OCI-LY3 (cell line): ENCODE measurements around the gene IRX3.

Source experiments
- EZH2phosphoT487 ChIP-seq: fragments of 200-600 bp; shearing (Covaris generic); IDR thresholded peaks from 2 replicates; pipeline ENCODE4 v1.6.1; 2018; ENCODE audit warnings: antibody characterized with exemption, mixed run types, low read depth
- TF ChIP-seq, protein P1 (sequence below): fragments of 200-600, 300-600 bp; sonication (generic); IDR thresholded peaks from 2 replicates; pipeline ENCODE4 v1.5.1; 2014; ENCODE audit warnings: antibody characterized with exemption, low read length, low read depth

GRCh38 chr16:54270711-54271110, 15.9 kb downstream of the IRX3 start:
- TF ChIP-seq, protein P1, sequence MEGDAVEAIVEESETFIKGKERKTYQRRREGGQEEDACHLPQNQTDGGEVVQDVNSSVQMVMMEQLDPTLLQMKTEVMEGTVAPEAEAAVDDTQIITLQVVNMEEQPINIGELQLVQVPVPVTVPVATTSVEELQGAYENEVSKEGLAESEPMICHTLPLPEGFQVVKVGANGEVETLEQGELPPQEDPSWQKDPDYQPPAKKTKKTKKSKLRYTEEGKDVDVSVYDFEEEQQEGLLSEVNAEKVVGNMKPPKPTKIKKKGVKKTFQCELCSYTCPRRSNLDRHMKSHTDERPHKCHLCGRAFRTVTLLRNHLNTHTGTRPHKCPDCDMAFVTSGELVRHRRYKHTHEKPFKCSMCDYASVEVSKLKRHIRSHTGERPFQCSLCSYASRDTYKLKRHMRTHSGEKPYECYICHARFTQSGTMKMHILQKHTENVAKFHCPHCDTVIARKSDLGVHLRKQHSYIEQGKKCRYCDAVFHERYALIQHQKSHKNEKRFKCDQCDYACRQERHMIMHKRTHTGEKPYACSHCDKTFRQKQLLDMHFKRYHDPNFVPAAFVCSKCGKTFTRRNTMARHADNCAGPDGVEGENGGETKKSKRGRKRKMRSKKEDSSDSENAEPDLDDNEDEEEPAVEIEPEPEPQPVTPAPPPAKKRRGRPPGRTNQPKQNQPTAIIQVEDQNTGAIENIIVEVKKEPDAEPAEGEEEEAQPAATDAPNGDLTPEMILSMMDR: no peak
- no peak for TF ChIP-seq EZH2phosphoT487
